Neuronal stem cell (in vitro differentiated cells): ENCODE results near the gene OR1E1.
"Not testable (repeated sequence)": the region's sequence is repeated elsewhere in the genome, so short reads cannot be mapped to it uniquely, and the experiment has no call there.

Source experiments
- DNase-seq: peaks from one replicate; pipeline ENCODE4 v3.0.0-alpha.2; 2013; ENCODE audit warnings: low spot score
- H2AFZ ChIP-seq: one replicate; pipeline ENCODE4 v1.6.1; 2013; ENCODE audit warnings: mild to moderate bottlenecking, low read length, inconsistent platforms
- H2AK5ac ChIP-seq: 2 replicates; pipeline ENCODE4 v1.6.1; 2013; ENCODE audit warnings: low read depth, mild to moderate bottlenecking, inconsistent platforms, low read length, moderate library complexity, mixed read lengths
- H2BK120ac ChIP-seq: 2 replicates; pipeline ENCODE4 v1.6.1; 2013; ENCODE audit warnings: low read depth, mild to moderate bottlenecking, inconsistent platforms, low read length, moderate library complexity, mixed read lengths
- H2BK12ac ChIP-seq: one replicate; pipeline ENCODE4 v1.6.1; 2013; ENCODE audit warnings: low read length, inconsistent platforms
- H2BK15ac ChIP-seq: 2 replicates; pipeline ENCODE4 v1.6.1; 2013; ENCODE audit warnings: mild to moderate bottlenecking, low read length, inconsistent platforms, mixed read lengths
- H2BK5ac ChIP-seq: one replicate; pipeline ENCODE4 v1.6.1; 2013; ENCODE audit warnings: inconsistent platforms, mild to moderate bottlenecking, low read length, moderate library complexity
- H3K14ac ChIP-seq: one replicate; pipeline ENCODE4 v1.6.1; 2013; ENCODE audit warnings: low read length, inconsistent platforms
- H3K18ac ChIP-seq: 2 replicates; pipeline ENCODE4 v1.6.1; 2013; ENCODE audit warnings: low read length, inconsistent platforms
- H3K23ac ChIP-seq: 2 replicates; pipeline ENCODE4 v1.6.1; 2013; ENCODE audit warnings: low read depth, mild to moderate bottlenecking, mixed read lengths, low read length, inconsistent platforms; ENCODE audit not compliant: poor library complexity
- H3K27ac ChIP-seq: replicated peaks from 3 replicates; pipeline ENCODE4 v1.5.1; 2013; ENCODE audit warnings: low read length, inconsistent platforms
- H3K27me3 ChIP-seq, 3 experiments: 2 replicates each; pipeline ENCODE4 v1.6.1; 2013; ENCODE audit warnings: low read length in 3 of 3, mild to moderate bottlenecking in 2 of 3, inconsistent platforms in 1 of 3, low read depth in 1 of 3, mixed read lengths in 1 of 3, moderate library complexity in 1 of 3; ENCODE audit not compliant: control insufficient read depth in 3 of 3, insufficient read depth in 3 of 3
- H3K36me3 ChIP-seq, 2 donors: replicated peaks in 1 of 2; 2 replicates each; pipeline ENCODE4 v1.6.1; 2013; ENCODE audit warnings: low read length in 2 of 2; ENCODE audit not compliant: control insufficient read depth in 2 of 2, insufficient read depth in 2 of 2
- H3K4ac ChIP-seq: 2 replicates; pipeline ENCODE4 v1.6.1; 2013; ENCODE audit warnings: inconsistent platforms, mild to moderate bottlenecking, low read length, moderate library complexity
- H3K4me1 ChIP-seq, 2 donors: 1 replicate in 1 of 2; 2 replicates in 1 of 2; pipeline ENCODE4 v1.6.1; 2013; ENCODE audit warnings: low read length in 2 of 2, low read depth in 1 of 2; ENCODE audit not compliant: control insufficient read depth in 2 of 2, insufficient read depth in 1 of 2
- H3K4me2 ChIP-seq: one replicate; pipeline ENCODE4 v1.6.1; 2013; ENCODE audit warnings: mild to moderate bottlenecking, low read length, inconsistent platforms; ENCODE audit not compliant: insufficient read depth, poor library complexity, severe bottlenecking
- H3K4me3 ChIP-seq, 2 donors: 2 replicates each; pipeline ENCODE4 v1.5.1; 2013; ENCODE audit warnings: low read length in 2 of 2, mild to moderate bottlenecking in 2 of 2, inconsistent platforms in 1 of 2, moderate library complexity in 1 of 2
- H3K79me1 ChIP-seq: one replicate; pipeline ENCODE4 v1.6.1; 2013; ENCODE audit warnings: low read depth, mild to moderate bottlenecking, inconsistent platforms, low read length, moderate library complexity
- H3K9ac ChIP-seq: one replicate; pipeline ENCODE4 v1.6.1; 2013; ENCODE audit warnings: mild to moderate bottlenecking, low read depth, low read length, inconsistent platforms; ENCODE audit not compliant: poor library complexity
- H3K9me3 ChIP-seq, 2 donors: replicated peaks in 1 of 2; 2 replicates each; pipeline versions ENCODE3 to v1.6.1; 2013; ENCODE audit warnings: low read length in 2 of 2, mild to moderate bottlenecking in 2 of 2, inconsistent platforms in 1 of 2, low read depth in 1 of 2, mixed read lengths in 1 of 2, moderate library complexity in 1 of 2; ENCODE audit not compliant: control insufficient read depth in 2 of 2, insufficient read depth in 1 of 2
- H4K8ac ChIP-seq: one replicate; pipeline ENCODE4 v1.6.1; 2013; ENCODE audit warnings: low read depth, mild to moderate bottlenecking, inconsistent platforms, low read length, moderate library complexity
- H4K91ac ChIP-seq: one replicate; pipeline ENCODE4 v1.6.1; 2013; ENCODE audit warnings: low read length, low read depth, mild to moderate bottlenecking, inconsistent platforms; ENCODE audit not compliant: poor library complexity
- WGBS, 2 donors: extraction: QIAGEN DNeasy Blood & Tissue Kit; methylation state at CpG; one replicate each; pipeline ENCODE4 v1.1.7; 2013; ENCODE audit warnings: missing lambda C conversion rate in 2 of 2, mixed read lengths in 1 of 2; ENCODE audit not compliant: insufficient read length in 2 of 2, insufficient replicate concordance in 1 of 2; ENCODE audit errors: extremely low coverage in 2 of 2; 5-methylcytosine and 5-hydroxymethylcytosine counted together

The OR1E1 gene

GRCh38 chr17:3412216-3412615 lies 14.0 kb upstream of the OR1E1 start:
- H3K18ac ChIP-seq, H2BK12ac ChIP-seq, H3K4me1 ChIP-seq, H3K79me1 ChIP-seq, H2BK15ac ChIP-seq, H2BK120ac ChIP-seq, H3K9ac ChIP-seq, DNase-seq, H4K8ac ChIP-seq, H3K9me3 ChIP-seq, H3K36me3 ChIP-seq, H3K27me3 ChIP-seq, H2AK5ac ChIP-seq, H3K14ac ChIP-seq, H3K4ac ChIP-seq, H2AFZ ChIP-seq, H3K4me2 ChIP-seq, H3K4me3 ChIP-seq, H3K23ac ChIP-seq, H4K91ac ChIP-seq, H3K27ac ChIP-seq, H2BK5ac ChIP-seq: not testable (repeated sequence)
- WGBS, 2 donors: no CpG with 5 or more reads among the region's 16 CpGs

- Histone ChIP-seq H3K36me3 (no peaks in the 10 kb centered on the region), H3K4me1 (no peaks in the 10 kb centered on the region), H3K9me3 (no peaks in the 10 kb centered on the region), H2AK5ac (no peak within 1 kb of the TSS), H3K4me3 (no peak within 1 kb of the TSS), H3K18ac (no peak within 1 kb of the TSS), H2BK5ac (no peak within 1 kb of the TSS), H3K4ac (no peak within 1 kb of the TSS), H4K8ac (no peak within 1 kb of the TSS), H4K91ac (no peak within 1 kb of the TSS), H3K27me3 (no peaks in the 10 kb centered on the region), H3K27ac (no peak within 1 kb of the TSS), H2BK12ac (no peak within 1 kb of the TSS), H3K9ac (no peak within 1 kb of the TSS), H3K14ac (no peak within 1 kb of the TSS), H2AFZ (no peak within 1 kb of the TSS), H2BK120ac (no peak within 1 kb of the TSS), H3K4me2 (no peak within 1 kb of the TSS), H3K79me1 (no peaks in the 10 kb centered on the region), H3K23ac (no peak within 1 kb of the TSS), H2BK15ac (no peak within 1 kb of the TSS)
- no peak for DNase-seq
- no CpG with 5 or more reads among the region's 3 CpGs for whole genome bisulfite sequencing, 2 donors
These were observed 12.9 kb upstream of the OR1E1 start, which contains the start of gene OR3A3 for GRCh38 chr17:3411070-3411469. Gene OR3A3, plus strand, starts transcription at chr17:3411370.

DNA sequence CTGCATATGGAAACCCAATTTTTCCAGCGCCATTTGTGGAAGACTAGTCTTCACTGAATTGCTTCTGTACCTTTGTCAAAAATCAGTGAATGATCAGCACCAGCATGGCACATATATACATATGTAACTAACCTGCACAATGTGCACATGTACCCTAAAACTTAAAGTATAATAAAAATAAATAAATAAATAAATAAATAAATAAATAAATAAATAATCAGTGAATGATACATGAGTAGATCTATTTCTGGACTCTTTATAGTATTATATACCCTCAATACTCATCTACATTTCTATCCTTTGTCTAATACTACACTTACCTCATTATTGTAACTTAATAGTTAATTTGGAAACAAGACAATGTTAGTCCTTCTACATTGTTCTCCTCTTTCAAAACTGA lies 5.6 kb upstream of the OR1E1 start:
- H2AFZ ChIP-seq, H3K9ac ChIP-seq, H3K27ac ChIP-seq, H3K4ac ChIP-seq, H2BK5ac ChIP-seq, DNase-seq, H3K36me3 ChIP-seq, H3K23ac ChIP-seq, H2BK120ac ChIP-seq, H3K14ac ChIP-seq, H3K4me3 ChIP-seq, H3K9me3 ChIP-seq, H2AK5ac ChIP-seq, H3K18ac ChIP-seq, H3K27me3 ChIP-seq, H3K79me1 ChIP-seq, H3K4me2 ChIP-seq, H2BK12ac ChIP-seq, H3K4me1 ChIP-seq, H4K8ac ChIP-seq, H2BK15ac ChIP-seq, H4K91ac ChIP-seq: not testable (repeated sequence)
- no CpG with 5 or more reads among the region's 1 CpG for WGBS, 2 donors

DNA sequence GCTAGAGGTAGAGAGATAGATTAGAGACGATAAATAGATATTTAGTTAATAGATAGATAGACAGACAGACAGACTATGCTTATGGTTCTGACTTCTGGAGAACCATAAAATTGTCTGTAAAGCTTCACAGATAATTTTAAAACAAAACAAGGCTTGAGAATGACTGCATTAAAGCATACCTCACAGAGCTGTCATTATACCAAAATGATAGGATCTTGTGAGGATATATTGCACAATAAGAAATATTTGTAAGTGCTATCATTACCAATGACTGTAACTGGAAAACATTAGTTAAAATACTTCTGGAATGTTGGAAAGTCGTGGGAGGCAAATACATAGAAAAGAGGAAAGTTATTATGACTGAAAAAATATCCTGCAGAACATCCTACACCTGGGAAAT lies 3.6 kb upstream of the OR1E1 start:
- H2BK120ac ChIP-seq: no peak overlapping the region
- H3K4me3 ChIP-seq: no peak overlapping the region
- H3K27ac ChIP-seq: no peak overlapping the region
- H3K79me1 ChIP-seq: no peaks in the 10 kb centered on the region
- no peak overlapping the region for H3K14ac ChIP-seq
- no peak overlapping the region for H2AFZ ChIP-seq
- H3K9ac ChIP-seq: no peak overlapping the region
- H3K4ac ChIP-seq: no peak overlapping the region
- no peak overlapping the region for H3K18ac ChIP-seq
- no peak overlapping the region for H4K8ac ChIP-seq
- no peak overlapping the region for H2BK15ac ChIP-seq
- H3K36me3 ChIP-seq: no peaks in the 10 kb centered on the region
- H3K4me2 ChIP-seq: no peak overlapping the region
- 100% methylated on average over 1 of the region's 2 CpGs for WGBS, 2 donors
- DNase-seq: no peak
- H3K23ac ChIP-seq: no peak overlapping the region
- no peak overlapping the region for H2BK12ac ChIP-seq
- peaks cover 0 to 4% of the 10 kb centered on the region in 2 donors for H3K9me3 ChIP-seq
- no peak overlapping the region for H2AK5ac ChIP-seq
- H3K4me1 ChIP-seq: no peaks in the 10 kb centered on the region
- H4K91ac ChIP-seq: no peak overlapping the region
- no peaks in the 10 kb centered on the region for H3K27me3 ChIP-seq
- no peak overlapping the region for H2BK5ac ChIP-seq
